ENCODE results near the gene ASPG.
"Not testable (repeated sequence)": the region's sequence is repeated elsewhere in the genome, so short reads cannot be mapped to it uniquely, and the experiment has no call there.

ASPG gene

DNA sequence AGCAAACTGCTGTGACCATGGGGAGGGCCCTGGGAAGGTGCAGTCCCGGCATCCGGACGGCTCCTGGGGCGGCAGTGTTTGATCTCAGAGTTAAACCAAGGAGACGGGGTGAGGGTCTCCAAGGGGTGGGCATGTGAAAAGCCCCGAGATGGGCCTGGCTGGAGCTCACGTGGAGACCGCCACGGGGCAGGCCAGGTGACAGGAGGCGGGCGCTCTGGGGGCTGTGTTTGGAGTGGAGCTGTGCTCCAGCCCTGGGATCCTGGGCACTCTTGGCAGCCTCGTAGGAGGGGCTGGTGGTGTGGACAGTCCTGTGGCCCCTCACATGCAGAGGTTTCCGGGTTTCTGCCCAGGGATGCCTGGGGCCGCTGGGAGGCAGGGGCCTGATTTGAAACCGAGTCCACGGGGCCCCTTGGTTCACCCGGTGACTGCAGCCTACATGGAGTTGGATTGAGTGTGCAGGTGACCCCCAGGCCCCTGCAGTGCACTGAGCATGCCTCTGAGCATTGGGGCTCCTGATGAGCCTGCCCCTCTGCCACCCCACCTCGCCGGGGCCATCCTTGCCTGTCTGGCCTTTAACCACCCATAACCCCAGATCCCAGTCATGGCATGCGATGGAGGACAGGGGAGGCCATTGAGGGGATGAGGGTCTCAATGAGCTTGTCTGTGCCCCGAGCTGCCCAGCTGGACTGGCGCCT lies 61.3 kb downstream of the ASPG start:
- no peak for DNase-seq (ENCODE audit: low read depth in 3 of 3)

DNA sequence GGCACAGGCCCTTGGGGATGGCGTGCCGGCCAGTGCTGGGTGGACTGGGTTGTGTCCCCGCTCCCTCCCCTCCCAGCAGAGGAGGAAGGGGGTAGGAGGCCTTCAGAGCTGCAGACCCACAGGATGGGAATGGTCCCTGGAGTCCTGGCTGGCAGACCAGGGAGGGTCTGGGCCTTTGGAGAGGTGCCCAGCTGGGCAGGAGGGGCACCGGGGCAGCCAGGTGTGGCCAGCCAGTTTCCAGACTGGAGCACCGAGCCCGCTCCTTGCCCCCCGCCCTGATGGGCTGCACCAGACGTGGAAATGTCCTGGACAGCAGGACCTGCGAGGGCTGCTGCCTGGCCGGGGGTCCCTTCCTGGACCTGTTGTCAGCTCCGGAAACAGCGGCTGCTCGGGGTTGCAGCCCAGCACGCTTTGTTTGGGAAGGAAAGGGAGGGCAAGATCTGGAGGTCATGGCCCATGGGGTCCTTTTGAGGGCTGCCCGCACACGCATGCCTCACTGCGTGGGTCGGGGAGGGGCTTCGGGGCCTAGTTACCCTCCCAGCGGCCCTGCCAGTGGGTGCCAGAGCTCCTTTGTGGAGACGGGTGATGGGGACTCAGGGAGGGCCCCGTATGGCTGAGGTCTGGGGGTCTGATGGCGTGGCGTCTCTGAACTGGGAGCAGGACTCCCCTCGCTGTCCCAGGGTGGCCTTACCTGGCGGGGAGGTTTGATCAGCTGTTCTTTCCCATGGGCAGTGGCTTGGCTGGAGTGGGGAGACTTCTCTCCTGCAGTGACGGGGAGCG lies 62.0 kb downstream of the ASPG start:
- no peak for DNase-seq (ENCODE audit: low read depth in 3 of 3)

DNA sequence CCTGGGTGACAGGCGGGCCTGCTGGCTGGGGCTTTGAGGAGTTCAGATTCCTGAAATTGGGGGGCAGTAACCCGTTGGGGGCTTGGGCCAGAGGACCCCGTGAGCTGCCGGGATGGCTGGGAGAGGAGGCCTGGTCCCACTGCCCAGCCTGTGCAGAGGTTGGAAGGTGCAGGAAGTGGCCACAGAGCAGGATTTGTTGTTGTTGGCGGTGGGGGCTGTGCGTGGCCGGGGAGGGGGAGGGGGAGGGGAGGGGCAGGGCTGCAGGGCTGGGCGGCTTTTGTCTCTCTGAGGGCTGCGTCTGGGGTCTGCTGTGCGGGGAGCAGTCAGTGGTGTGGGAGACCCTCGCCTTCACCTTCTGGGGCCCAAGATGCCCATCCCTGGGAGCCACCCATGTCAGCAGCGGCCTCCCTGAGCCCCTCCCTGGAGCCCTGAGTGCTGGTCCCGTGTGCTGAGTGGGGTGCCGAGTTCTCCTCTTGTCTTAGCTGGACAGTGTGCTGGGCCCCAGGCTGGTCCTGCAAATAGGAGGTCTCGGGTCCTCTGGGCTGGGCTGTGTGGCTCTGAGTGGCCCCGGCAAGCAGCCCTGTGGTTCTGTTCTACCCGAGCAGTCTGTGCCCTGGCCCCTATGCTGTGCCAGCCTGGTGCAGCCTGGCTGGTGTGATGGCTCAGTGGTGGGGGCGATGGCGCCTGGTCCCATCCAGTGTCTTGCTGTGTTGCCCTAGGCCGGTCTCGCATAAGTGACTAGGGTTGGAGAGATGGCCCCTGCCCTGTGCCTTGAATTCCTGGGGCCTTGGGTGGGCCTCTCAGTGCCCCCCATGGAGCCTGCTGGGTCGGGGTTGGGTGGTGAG lies 63.2 kb downstream of the ASPG start:
- no peak for DNase-seq (ENCODE audit: low read depth in 3 of 3)

DNA sequence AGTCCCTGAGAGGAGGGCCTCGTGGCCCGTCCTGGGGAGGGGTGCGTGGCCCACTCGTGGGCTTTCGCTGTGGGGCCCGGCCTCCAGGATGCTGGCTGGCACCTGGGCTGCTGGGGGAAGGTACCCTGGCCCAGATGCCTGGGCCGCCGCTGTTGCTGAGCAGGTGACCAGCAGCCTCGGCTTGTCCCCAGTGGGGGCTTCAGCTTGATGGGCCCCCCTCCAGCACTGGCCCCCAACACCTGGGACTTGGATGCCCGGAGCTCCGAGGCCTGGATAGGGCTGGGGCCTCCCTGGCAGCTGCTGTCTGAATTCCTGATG lies 63.7 kb downstream of the ASPG start:
- DNase-seq (ENCODE audit: low read depth in 3 of 3): no peak

DNA sequence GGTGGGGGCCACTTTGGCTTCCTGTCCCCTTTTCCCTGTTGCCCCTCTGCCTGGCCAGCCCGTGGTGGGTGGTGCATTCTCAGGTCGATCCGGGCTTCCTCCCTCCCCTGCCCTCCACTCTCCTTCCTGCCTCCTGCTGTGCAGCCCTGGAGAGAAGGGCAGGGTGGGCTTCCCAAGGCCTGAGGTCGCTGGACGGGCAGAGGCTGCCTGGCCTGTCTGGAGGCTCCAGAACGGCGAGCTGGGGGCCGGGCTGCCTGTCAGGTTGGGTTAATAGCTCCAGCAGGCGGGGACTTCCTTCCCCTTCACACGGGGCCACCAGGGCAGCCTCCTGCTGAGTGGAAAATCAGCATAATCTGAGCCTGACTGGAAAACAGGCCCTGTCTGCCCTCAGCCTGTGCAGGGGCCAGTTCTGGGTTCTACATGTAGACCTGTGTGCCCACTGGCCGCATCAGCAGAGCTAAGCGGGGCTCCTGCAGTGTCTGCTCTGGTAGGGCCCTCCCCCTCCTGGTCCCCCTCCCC lies 64.2 kb downstream of the ASPG start:
- DNase-seq (ENCODE audit: low read depth in 3 of 3): peak in 1 of 3 donors; percentile 19

DNA sequence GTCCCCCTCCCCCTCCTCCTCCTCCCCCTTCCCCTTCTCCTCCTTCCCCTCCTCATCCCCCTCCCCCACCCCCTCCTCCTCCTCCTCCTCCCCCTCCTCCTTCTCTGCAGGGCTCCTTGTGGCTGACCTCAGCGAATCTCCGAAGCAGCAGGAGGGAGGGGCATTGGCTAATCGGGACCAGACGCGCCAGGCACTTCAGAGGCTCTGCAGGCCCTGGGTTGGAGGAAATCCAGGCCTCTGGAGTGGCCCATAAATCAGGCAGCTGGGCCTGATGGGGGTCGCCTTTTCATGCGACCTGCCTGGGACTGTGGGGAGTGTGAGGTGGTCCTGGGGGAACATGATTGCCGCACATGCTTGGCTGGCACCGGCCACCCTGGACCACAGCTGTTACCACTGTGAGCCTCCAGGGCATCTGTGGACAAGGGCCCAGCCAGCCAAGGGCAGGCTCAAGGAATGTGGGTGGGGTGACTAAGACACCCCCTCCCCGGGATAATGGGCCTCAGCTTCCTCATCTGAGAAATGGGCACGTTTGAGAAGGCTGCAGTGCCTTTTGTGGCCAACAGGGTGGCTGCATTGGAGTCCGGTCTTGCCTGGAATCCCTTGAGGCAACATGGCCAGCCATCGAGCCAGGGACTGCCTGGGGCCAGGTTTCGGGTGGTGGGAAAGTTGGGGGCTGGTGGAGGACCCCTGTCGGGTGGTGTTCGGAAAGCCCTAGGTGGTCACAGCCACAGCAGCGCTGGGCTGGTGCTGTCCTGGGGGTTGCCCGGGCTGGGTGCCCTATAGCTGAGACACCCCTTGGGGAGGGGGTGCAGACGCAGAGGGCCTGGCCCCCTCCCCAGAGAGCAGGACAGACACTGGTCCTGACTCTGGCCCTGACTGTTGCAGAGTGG lies 64.9 kb downstream of the ASPG start:
- DNase-seq (ENCODE audit: low read depth in 3 of 3): no peak

DNA sequence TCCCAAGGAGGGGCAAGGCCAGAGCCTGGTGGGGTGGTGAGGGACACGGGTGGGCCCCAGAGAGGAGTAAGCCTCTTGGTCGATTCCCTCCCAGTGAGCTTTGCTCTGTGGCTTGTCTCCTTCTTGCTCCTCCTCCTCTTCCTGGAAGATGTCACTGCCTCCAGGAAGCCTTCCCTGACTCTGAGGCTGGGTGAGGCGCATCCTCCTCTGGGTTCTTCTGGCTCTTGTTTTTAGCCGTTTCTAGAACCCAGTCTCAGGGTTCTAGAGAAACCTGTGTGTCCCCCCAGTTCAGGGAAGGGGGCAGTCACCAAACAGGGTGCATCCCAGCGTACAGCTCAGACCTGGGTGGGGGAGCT lies 65.5 kb downstream of the ASPG start:
- no peak for DNase-seq (ENCODE audit: low read depth in 3 of 3)

DNA sequence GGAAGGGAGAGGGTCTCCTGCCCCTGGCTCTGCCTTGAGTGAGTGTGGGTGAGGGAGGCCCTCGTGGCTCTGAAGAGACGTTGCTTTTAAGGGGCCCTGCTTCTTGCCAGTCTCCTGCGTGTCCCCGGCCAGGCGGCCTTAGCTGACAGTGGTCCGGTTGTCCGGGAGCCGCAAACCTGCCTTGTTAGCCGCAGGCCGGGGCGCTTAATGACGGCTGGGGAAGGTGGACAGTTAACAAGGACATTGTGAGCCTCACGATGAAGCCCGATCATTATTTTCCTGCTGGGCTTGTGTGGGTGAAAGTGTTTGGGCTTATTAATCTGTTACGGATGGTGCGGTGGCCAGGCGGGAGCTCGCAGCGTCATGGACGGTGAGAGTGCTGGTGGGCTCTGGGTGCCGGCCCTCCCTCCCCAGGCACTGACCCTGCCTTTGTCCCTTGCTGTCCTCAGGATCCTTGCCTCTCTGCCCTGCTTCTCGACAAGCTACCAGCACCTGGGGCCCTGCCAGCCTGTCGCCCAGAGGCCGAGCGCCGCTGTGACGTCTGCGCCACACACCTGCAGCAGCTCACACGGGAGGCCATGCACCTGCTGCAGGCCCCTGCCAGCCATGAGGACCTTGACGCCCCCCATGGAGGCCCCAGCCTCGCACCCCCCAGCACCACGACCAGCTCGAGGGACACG lies 66.2 kb downstream of the ASPG start:
- no peak for DNase-seq (ENCODE audit: low read depth in 3 of 3)

DNA sequence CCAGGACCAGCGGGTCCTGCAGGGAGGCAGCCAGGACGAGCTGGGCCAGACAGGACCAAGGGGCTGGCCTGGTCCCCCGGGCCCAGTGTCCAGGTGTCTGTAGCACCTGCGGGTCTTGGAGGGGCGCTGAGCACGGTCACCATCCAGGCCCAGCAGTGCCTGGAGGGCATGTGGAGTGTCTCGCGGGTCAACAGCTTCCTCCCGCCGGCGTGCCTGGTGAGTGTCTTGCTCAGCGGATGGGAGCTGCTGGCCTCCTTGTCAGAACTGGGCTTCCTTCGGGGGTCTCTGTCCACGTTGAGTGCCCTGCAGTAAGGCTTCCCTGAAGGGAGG lies 66.7 kb downstream of the ASPG start:
- DNase-seq (ENCODE audit: low read depth in 3 of 3): no peak

DNA sequence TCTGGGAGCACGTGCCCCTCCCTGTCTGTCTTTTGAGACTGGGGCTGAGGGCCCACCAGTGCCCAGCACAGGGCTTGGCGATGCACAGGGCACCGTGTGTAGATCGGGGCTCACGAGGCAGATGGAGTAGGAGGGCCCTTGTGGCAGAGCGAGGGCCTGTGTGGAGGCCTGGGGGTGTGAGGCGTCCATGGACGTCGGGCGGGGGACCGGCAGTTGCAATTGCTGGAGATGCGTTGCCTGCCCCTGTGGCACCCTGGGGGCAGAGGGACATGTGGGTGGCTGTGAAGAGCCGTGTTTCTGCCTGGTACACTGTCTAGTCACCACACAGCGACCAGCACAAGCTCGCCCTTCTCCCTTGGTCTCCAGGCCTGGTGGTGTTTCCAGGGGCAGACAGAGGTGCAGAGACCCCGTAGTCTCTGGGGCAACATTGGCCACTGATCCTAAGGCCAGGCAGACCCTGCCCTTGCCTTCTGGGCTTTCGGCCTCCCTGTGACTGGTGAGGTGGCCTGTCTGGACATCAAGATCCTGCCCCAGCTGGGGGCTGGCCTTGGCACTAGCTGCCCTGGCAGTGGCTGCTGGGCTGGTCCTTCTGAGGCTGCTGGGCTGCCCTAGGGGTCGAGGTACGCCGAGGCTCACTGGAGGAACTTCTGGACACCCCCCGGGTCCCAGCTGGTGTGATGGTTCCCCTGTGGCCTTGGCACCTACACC lies 67.3 kb downstream of the ASPG start:
- DNase-seq (ENCODE audit: low read depth in 3 of 3): no peak

DNA sequence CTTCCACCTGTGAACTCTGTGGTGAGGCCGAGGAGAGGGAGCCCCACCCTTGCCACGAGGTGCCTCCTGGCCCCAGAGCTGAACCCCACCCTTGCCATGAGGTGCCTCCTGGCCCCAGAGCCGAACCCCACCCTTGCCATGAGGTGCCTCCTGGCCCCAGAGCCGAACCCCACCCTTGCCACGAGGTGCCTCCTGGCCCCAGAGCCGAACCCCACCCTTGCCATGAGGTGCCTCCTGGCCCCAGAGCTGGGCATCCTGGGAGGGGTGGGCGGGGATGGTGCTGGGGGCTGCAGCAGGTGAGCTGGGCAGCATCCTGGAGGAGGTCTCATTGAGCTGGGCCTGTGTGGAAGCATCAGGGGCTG lies 67.9 kb downstream of the ASPG start:
- not testable (repeated sequence) for DNase-seq (ENCODE audit: low read depth in 3 of 3)

DNA sequence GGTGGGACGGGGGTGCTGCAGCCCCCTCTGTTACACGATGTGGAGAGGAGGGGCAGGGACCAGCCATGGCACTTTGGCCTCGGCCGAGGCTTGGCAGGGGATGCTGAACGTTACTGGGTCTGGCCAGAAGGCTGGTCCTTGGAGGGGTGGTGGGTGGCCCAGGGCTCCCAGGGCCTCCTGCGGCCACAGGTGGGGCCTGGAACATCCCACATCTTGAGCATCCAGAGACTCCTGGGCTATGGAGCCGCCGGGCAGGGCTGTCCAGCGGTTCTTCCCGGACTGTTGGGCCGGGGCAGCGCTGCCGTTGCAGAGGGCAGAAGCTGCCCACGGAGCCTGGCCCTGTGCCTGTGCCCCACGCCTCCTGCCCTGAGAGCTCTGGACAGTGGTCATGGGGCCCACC lies 68.7 kb downstream of the ASPG start:
- no peak for DNase-seq (ENCODE audit: low read depth in 3 of 3)

DNA sequence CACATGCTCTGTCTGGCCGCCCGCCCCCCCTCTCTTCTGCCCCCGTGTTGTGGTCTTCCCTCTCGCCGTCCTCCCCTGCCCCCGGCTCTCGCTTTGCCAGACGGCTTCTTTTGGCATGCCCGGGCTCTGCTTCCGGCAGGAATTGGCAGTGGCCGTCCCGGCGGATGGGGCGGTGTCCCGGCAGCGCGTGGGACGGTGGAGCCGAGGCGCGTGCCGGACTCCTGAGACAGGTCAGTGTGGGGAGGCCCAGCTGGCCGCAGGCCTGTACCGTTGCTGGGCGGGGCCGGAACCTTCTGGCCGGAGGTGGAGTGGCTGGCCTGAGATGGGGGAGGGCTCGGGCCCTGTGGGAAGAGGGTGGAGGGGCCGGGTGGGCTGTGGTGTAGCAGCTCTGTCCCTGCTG lies 70.0 kb downstream of the ASPG start:
- no peak for DNase-seq (ENCODE audit: low read depth in 3 of 3)

DNA sequence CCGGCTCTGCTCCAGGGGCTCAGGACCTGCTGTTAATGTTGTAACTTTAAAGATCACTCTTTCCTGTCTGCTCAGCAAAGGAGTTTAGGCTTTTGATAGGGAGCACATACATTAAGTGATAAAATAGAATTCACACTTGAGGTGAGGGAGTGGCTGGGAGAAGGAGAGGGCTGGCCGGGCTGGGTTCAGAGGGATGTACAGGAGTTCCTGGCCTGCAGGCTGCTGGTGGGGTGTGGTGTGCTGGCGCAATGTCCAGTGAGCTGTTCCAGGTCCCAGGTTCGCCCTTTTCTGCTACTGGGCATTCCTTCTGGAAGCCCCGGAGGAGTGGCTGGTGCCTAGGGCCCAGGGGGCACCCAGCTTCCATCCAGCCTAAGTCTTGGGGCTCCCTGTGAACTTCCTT lies 70.6 kb downstream of the ASPG start:
- DNase-seq (ENCODE audit: low read depth in 3 of 3): no peak

DNA sequence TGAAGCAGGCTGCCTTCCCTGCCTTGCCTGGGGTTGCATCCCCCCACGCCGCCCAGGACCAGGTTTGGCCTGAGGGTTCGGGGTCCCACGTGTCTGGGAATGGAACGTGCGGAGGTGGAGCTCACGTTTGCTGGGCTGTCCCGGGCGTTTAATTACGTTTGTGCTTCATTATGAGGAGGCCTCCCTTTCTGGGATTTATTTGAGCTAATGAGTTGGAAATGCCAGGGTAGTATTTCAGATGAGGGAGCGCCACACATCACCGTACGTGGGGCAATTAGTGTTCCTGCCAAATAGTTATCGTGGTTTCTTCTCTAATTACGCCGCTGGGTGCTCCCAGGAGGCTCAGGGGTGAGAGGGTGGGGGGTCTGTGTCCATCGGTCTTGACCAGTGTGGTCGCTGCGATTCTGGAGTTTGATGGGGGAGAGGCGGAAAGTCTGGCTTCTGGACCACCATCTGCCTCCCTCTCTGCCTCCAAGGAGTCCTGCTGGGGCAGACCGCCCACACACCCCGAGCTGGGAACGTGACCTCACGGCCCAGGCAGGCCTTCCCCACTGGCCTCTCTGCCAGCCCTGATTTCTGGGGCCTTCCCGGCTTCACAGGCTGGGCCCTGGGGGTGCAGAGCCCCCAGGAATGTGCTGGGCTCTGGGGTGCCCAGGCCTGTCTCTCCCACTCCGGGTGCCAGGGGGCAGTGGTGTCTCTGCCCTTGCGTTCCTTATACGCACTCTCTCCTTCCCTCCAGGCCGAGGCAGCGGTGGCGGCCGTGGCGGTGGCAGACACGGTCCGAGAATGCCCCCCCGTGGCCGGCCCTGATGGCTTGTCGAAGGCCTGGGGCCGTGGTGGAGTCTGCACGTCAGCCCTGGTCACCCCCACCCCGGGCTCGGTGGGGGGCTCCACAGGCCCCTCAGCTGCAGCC lies 71.8 kb downstream of the ASPG start:
- DNase-seq (ENCODE audit: low read depth in 3 of 3): no peak

DNA sequence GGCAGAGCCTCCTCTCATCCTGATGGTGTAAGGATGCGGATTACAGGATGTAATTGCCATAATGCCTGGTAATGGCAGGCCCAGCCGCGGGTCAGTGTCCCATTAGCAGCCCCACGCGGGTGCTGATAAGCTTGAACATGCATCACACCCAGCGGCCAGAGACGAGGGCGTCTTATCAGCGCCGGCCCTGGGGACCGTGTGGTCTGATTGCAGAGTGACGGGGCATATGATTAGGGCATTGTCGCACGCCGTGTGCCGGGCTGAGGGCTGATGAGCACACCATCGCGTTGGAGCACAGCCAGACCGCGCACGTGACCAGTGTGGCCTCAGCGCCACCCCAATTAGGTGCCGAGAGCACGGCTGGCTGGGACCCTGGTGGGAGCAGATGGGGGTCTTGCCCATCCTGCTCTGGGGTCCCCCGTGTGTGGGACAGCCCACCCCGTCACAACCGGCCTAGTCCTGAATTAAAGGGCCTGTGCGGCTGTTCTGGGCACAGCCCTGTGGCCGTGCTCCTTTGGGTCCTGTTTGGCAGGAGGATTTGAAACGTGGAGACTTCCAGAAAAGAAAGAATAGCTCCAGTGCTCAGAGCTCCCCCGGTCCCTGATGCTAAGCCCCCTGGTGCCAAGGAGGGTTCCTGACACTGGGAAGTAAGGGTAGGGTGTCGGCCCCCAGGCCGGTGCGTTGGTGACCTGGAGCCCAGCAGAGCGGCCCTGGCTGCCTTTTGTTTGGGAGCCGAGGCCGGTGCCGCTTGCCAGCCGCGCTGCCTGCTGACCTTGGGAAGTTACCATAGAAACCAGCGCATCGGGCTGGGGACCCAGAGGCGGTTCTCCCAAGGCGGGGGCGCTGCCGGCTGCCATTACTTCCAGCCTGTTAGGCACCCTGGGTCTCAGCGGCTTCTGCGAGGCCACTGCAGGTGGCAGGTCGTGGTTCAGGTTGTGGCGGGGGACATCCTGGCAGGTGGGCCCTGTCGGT lies 73.6 kb downstream of the ASPG start:
- no peak for DNase-seq (ENCODE audit: low read depth in 3 of 3)

DNA sequence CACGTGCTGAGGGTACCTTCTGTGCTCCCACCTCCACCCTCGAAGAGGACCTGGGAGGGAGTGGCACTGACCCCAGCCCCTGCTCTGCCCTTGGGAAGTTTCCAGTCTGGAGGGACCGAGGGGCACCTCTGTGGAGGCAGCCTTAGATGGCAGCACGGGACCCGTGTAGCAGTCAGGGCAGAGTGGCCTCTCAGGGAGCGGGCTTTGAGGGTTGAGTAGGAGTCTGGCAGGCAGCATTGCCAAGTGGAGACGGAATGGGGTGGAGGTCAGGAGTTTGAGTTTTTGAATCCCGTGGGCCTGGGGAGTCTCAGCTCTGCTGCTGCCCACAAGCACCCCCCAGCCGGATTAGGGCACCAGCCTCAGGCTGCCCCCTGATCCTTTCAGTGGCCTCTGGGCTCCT lies 74.5 kb downstream of the ASPG start:
- DNase-seq (ENCODE audit: low read depth in 3 of 3): no peak

DNA sequence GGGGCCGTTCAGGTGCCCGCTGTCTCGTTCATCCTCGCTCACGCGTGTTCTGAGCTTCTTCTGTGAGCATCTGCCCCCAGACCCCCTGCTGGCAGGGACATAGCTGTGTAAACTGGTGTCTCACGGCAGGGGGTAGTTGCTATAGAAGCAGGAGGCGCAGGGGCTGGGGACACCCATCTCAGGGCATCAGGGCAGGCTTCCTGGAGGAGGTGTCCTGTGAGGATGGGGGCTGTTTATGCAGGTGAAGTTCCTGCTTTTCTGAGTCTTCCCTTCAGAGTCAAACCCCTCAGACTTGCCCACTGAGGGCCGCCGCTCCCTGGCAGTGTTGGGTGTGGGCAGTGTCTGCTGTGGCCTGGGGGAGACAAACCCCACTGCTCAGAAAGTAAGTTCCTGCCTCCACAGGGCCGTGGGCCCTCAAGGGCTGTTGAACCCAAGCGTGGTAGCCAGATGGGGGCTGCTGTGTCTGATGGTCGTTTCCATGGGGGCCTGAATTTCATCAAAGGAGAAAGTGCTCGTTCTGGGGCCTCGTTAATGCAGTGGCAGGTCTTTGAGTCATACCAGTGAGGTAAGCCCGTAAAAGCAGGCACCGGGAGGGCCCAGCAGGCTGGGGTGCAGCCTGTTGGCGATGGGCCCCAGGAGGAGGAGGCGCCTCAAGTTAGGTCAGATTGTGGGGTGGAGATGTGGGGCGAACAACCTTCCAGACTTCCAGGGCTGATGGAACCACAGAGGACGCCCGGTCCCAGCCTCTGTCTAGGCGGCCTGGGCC lies 76.3 kb downstream of the ASPG start:
- no peak for DNase-seq (ENCODE audit: low read depth in 3 of 3)

Data from stimulated activated CD4-positive, alpha-beta T cell treated with anti-CD3 and anti-CD28 coated beads, TNF-alpha, amount 100 ng/mL, for 48 hours (primary cell).